Peyer's patch (tissue), 4 donors: ENCODE measurements around the gene CUEDC2.

Source experiments
- CTCF ChIP-seq, 6 experiments: fragments of 450-650 bp in 4 of 6; fragments of 200-600 bp in 2 of 6; sonication (generic) in 1 of 6; IDR thresholded peaks; one replicate each; pipeline ENCODE4 v1.5.1; 2017 to 2019; ENCODE audit warnings: antibody characterized with exemption in 6 of 6, mild to moderate bottlenecking in 3 of 6, moderate library complexity in 1 of 6
- POLR2A ChIP-seq, 2 donors: fragments of 450-650 bp; IDR thresholded peaks; one replicate each; pipeline ENCODE4 v1.5.1; 2017; ENCODE audit warnings: antibody characterized with exemption in 2 of 2, mild to moderate bottlenecking in 2 of 2, moderate library complexity in 2 of 2

DNA sequence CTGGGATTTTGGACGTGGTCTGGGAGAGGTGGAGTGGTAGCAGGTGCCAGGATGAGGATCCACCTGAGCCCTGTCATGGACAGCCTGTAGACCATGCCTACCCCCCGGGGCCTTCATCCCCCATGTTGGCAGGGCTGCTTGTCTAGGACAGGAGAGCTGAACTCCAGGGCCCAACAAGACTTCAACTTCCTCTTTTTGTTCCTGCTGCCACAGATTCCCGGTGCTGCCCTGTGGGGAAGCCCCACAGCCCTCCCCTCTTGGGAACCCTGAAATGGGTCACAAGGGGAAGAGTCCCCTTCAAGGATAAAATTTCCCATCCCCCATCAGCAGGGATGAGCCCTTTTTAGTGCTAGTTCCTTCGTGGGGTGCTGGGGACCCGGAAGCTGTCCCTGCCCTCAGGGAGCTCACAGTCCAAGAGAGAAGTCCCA, 1.3 kb upstream of the CUEDC2 start:
- TF ChIP-seq POLR2A (IDR thresholded peaks at IDR 0.05) (no peak), CTCF (IDR thresholded peaks at IDR 0.05) (no peak)
